NOMO-1 treated with dmso at 0.1 percent for 144 hours (cell line): ENCODE measurements around the gene PRPF39.
"Not testable (repeated sequence)": the region's sequence is repeated elsewhere in the genome, so short reads cannot be mapped to it uniquely, and the experiment has no call there.

Experiments
- DNase-seq: peaks from one replicate; lab custom pipeline; 2025; ENCODE audit not compliant: unreplicated experiment; lab: John Stamatoyannopoulos, UW

PRPF39 gene

DNA sequence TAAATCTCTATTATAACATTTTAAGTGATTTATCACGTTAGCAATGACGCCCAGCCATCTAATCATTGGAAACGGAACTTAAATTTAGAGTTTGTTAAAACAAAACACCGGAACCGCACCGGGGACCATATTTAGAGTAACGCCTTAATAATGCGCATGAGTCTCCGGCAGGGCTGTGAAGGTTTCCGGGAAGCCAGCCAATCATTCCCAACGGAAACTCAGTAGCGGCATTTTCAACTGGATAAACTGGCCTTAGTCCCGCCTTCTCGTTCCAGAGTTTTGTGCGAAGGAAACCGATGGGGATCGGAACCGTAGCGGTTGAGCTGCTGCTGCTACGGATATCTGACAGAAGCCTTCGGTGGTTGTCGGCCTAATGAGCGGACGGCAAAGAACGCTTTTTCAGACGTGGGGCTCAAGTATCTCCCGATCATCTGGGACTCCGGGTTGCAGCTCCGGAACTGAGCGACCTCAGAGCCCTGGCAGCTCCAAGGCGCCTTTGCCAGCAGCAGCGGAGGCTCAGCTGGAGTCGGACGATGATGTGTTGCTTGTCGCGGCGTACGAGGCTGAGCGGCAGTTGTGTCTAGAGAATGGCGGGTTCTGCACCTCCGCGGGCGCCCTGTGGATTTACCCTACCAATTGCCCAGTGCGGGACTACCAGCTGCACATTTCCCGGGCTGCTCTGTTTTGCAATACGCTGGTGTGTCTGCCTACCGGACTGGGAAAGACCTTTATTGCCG lies 51.9 kb downstream of the PRPF39 start, which contains the start of gene FANCM:
Gene FANCM, plus strand, starts transcription at position 272 of the 737 bp plus-strand sequence. Its CDS starts 102 bp downstream, at position 374.
- peak; percentile 81 for DNase-seq

DNA sequence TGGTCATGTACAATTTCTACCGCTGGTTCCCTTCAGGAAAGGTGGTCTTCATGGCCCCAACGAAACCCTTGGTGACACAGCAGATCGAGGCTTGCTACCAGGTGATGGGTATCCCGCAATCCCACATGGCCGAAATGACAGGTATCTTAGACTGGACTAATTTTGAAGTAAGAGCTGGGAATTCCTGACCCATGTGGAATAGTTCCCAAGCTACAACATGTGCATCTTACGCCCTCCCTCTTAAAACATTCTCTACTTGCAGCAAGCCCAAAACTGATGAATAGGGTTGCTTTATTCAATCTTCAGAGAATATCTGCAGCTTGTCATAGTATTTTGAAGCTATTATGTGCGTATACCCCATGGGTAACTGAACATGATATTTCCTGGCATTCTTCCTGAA lies 52.5 kb downstream of the PRPF39 start:
- DNase-seq = no peak

DNA sequence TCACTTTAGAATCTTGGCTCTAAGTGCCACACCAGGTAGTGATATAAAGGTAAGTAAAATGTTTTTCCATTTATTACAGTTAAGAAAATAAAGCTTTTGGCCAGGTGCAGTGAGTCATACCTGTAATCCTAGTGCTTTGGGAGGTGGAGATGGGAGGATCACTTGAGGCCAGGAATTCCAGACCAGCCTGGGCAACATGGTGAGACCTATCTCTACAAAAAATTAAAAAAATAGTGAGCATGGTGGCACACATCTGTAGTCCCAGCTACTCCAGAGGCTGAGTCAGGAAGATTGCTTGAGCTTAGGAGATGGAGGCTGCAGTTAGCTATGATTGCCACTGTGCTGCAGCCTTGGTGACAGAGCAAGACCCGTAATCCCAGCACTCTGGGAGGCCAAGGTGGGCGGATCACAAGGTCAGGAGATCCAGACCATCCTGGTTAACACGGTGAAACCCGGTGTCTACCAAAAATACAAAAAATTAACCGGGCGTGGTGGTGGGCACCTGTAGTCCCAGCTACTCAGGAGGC lies 56.8 kb downstream of the PRPF39 start:
- no peak for DNase-seq

DNA sequence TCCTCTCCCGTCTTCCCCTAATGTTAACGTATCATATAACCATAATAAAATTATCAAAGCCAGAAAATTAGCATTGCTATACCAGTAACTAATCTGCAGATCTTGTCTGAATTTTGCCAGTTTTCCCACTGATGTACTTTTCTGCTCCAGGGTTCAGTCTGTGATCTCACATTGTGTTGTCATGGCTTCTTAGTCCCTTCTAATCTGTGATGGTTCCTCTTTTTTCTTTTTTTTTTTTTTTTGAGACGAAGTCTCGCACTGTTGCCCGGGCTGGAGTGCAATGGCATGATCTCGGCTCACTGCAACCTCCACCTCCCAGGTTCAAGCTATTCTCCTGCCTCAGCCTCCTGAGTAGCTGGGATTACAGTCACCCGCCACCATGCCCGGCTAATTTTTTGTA lies 58.2 kb downstream of the PRPF39 start:
- not testable (repeated sequence) for DNase-seq

DNA sequence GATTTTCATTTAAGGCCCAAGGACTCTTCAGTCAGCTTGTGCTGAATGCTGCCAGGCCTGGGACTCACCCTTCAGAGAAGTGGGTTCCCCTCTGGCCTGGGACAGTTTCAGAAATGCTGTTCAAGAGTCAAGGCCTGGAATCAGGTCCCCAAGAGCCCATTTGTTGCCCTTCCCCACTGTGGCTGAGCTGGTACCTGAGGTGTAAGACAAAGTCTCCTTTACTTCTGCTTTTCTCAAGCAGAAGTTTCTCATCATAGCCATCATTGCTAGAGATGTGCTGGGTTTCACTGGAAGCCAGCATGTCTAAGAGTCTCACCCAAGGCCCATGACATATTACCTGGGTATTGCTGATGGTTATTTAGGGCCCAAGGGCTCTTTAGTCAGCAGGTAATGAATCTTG lies 60.7 kb downstream of the PRPF39 start:
- no peak for DNase-seq

DNA sequence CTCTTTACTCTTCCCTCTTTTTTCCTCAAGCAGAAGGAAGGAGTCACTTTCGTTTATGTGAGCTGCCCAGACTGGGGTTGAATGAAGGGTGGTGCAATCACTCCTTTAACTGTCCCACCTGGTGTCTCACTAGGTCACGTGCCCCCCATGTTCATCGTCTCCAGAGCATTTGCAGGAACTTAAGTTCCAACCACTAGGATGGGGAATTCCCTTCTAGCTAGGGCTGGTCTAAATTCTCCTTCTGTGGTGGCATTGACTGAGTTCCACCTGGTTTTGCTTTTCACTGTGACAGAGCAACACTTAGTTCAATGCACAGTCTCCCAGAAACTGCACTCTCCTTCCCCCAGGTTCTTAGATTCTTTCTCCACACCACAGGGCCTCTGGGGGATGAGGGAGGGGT lies 61.3 kb downstream of the PRPF39 start:
- no peak for DNase-seq

DNA sequence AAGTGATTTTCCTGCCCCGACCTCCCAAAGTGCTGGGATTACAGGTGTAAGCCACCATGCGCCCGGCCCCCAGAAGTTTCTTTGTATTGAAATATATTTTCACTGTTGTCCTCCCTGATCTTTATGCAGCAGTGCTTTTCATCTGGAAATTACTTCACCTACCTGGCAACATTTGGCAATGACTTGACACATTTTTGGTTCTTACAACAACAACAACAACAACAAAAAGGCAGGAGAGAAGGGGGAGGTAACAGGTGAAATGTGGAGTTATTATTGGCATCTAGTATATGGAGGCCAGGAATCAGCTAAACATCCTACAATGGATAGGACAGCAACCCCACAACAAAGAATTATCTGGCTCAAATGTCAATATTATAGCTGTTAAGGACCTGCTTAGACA lies 65.7 kb downstream of the PRPF39 start:
- DNase-seq = no peak

DNA sequence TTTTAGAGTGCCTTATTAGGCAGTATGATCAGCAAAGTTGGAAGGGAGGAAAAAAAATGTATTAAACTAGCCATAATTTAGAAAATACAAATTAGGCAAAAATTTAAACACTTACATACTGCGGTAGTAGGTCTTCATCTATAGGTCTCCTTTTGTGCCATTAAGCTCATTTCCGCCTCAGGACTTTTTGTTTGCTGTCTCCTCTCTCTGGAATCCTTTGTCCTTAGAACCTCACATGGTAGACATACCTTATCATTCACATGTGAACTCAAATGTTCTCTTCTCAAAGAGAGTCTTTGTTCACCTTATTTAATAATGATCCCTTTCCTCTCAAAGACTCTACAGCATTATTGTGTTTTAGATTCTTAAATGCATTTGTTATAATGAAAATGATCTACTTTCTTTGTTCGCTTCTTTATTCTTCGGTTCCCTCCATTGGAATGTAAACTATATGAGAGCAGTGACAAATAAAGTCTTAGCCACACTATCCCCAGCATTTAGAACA lies 66.5 kb downstream of the PRPF39 start:
- DNase-seq = no peak

DNA sequence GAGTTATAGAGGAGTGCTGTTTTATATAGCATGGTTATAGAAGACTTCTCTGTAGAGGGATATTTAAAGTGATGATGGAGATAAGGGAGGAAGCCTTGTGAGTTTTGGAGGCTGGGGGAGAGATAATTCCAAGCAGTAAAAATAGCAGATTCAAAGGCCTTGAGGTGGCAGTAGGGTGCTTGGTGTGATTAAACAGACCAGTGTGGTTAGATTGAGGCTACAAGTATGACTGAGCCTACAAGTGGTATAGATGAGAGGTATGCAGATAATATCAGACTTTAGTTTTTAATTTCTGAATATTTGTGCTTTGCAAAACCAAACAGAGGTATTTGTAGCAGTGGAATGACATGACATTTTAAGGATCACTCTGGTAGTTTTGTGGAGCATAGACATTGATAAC lies 72.2 kb downstream of the PRPF39 start:
- no peak for DNase-seq
